DLD1 (cell line): ENCODE results near the gene CDYL.

Source experiments
- in situ Hi-C: cut with HindIII; loops from 2 replicates; pipeline ENCODE4 v1.10.0; 2017; ENCODE audit warnings: low sequenced_read_pairs

CDYL gene

DNA sequence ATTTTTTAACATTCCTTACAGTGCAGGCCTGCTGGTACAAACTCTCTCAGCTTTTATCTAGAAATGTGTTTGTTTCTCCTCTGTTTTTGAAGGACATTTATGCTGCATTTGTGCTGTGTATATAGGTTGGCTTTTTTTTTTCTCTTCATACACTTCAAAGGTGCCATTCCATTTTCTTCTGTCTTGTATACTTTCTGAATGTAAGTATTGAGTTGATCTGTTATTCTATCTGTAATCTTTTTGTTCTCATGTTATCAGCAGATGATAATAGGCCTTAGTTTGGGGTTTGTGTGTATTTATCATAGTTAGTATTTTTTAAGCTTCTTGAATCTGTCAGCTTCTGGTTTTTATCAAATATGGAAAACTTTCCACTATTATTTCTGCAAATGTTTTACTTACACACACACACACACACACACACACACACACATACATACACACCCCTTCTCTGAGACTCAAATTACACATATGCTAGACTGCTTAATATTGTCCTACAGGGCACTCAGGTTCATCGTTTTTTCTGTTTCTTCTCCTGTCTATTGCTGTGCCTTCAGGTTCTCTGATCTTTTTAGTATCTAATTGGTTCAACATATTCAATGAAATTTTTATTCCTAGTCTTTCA lies 153.0 kb downstream of the CDYL start:
- in situ Hi-C loops = no loop called here

DNA sequence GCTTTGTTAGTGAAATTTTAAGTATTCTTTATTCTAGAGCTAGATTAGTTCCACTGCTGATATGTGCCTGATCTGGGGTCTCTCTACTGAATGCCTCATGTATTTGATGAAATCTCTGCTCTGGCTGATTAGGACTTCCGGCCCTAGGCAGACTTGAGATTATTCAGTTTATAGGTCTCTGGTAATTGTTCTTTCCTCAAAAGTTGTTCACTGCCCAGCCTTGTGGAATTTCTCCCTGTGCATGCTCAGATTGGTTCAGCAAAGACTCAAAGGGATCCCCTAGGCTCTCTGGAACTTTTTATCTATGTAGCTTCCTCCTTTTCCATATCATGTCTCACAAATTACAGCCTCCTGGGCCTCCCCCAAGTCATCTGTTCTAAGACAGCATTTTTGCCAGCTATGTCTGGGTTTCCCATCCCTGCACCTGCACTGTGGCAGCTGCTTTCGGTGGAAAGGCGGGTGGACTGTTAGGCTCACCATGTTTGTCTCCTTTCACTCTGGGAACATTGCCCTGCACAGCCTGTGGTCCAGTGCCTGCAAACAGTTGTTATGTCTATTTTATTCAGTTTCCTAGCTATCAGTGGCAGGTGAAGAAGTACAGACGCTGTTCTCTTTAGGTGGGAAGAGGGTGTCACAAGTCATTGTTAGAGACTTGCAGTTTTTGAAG lies 154.0 kb downstream of the CDYL start:
- in situ Hi-C loops = no loop called here

GRCh38 chr6:4931530-4932227 lies 155.5 kb downstream of the CDYL start:
- in situ Hi-C loops = no loop called here

DNA sequence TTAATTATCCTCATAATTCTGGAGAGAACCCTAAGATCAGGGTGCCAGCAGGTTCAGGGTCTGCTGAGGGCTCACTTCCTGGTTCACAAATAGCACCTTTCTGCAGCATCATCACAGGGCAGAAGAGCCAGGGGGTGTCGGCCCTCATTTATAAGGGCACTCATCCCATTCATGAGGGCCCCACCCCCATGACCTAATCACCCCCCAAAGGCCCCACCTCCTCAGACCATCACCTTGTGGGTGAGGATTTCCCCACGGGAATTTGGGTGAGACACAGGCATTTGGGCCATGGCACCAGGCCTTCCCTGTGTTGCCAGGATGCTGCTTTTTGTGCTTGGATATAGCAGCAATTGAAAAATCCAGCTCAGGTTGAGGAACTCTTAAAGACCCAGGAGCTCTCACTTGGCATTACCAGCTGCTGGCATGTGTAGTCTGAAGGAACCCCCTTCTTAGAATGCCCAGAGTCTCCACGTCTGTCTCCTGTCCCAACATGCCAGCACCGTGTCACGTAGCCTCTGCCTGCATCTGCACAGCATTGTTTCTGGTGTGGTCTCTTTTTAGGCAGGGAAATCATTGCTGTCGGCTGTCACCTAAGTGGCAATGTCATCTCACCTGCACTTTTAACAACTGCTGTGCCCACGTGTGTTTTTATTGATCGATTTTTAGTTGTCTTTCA lies 156.2 kb downstream of the CDYL start:
- in situ Hi-C loops = no loop called here

GRCh38 chr6:4935486-4935885 lies 159.3 kb downstream of the CDYL start:
- in situ Hi-C loops = no loop called here

GRCh38 chr6:4935975-4936680 lies 159.9 kb downstream of the CDYL start:
- in situ Hi-C loops = no loop called here

DNA sequence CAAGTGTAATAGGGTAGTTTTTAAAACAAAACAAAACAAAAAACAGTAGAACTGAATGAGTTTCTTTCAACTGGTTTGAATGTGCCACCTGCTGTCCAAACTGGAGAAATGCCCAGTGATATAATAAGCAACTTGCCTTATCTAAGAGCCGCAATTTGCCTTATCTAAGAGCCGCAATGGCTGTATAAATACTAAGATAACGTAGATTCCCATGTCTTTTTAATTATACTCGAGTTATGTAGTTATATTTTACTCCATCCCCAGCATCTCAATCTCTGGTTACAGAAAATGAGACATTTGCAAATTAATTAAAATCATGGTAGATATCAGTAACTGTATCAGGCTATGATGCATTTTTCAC lies 160.5 kb downstream of the CDYL start:
- in situ Hi-C loops = no loop called here

DNA sequence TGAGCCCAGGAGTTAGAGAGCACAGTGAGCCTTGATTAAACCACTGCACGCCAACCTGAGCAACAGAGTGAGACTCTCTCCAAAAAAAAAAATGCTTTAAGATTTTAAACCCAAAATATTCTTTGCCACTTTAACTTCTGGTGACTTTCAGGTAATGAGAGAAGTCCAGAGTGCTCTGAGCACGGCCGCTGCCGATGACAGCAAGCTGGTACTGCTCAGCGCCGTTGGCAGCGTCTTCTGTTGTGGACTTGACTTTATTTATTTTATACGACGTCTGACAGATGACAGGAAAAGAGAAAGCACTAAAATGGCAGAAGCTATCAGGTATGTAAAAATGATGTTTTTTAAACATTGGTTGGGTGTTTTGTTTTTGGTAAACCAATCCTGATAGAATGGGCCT lies 161.2 kb downstream of the CDYL start:
- in situ Hi-C loops = no loop called here

DNA sequence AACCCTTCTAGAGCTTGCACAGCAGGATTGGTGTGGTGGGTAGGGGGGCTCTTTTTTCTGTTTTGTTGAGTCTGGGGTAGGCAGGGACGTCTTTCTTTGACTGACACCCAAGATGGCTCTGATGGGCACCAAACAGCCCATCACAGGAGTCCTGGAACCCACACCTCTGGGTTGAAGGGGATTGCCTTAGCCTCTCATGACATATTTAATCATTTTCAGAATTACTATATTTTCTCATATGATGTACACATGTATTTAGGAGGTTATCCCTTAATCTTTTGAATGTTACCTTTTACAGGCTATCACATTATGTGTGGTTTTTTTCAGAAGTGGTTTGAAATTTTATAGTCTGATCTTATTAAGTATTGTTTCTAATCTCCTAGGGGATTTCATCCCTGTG lies 163.0 kb downstream of the CDYL start:
- in situ Hi-C loops = no loop called here

DNA sequence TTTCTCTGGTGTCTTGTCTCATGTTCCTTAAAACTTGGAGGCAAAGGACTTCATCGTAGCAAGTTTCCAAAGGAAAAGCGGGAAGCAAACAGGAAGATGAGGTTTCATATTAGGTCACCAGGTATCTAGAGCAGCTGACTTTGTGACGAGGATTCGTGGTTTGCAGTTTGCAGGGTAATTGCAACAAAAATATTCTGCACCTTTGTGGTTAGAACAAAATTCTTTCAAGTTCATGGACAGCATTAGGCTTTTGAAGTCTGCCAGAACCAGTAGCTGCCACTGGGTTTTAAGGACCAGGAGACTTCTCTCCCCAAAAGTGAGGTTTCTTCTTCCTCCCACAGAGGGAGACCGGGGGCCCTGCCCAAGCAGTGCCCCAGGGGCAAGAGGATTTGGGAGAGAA lies 164.2 kb downstream of the CDYL start:
- in situ Hi-C loops = no loop called here

DNA sequence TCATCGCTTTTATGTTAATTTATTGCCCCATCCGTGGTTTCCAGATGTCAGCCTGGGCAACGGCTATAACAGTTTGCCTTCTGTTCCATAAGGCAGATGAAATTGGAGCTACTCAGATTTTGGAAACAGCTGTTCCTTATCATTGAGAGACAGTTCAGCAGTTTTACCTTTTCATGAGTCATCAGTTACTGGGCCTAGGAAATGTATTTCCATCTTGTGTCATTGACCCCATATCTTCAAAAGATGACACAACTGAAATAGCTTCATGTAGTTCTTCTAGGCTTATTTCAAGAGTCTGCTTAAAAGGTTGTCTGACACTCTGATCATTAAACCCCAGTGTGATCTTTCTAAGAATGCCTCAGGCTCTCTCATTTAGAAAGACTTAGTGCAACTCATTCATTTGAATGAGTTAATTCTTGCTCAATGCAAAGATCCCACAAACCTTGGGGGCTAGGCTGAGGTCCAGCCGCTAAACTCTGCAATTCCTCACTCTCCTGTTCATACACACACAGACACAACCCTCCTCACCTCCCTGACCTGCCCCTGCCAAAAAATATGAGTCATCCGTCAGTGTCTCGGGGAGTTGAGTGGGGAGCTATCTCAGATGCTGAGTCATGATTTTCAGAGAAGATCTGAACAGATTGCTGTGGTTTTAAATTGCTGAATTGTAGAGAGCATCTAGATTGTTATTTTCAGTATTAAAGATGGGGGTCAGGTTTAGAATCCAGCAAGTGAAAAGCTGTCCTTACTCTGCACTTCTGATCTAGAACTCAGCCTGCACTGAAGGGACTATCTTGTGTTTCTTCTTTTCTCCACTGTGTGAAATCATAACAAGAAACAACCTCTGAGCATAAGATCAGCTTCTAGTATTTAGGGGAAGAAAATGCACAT lies 165.8 kb downstream of the CDYL start:
- in situ Hi-C loops = no loop called here

GRCh38 chr6:4942673-4943009 lies 166.4 kb downstream of the CDYL start:
- in situ Hi-C loops = no loop called here

DNA sequence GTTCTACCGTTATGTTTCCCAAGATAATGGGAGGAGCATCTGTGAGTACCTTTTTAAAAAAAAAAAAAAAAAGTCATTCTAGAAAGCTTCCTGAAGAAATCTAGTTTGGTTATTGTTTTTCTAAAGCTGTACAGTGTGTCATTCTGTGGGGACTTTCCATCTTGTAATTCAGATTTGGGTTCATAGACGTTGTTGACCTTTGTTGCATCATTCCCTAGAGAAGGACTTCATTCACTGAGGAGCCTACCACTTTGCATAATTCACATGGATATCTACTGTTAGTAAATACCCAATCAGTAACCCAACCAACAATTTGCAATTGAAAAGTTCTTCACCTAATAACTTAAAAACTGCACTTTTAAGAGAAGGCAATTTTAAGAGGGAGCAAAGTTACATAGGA lies 167.5 kb downstream of the CDYL start:
- in situ Hi-C loops = no loop called here

GRCh38 chr6:4944325-4944724 lies 168.1 kb downstream of the CDYL start:
- in situ Hi-C loops = no loop called here

- in situ Hi-C loops = no loop called here
Observed at GRCh38 chr6:4946521-4946920, 170.3 kb downstream of the CDYL start.

GRCh38 chr6:4947716-4948115 lies 171.5 kb downstream of the CDYL start:
- in situ Hi-C loops = no loop called here

- in situ Hi-C loops = no loop called here
Observed at GRCh38 chr6:4948781-4949450, 172.7 kb downstream of the CDYL start.

GRCh38 chr6:4950076-4950475 lies 173.9 kb downstream of the CDYL start:
- in situ Hi-C loops = no loop called here

DNA sequence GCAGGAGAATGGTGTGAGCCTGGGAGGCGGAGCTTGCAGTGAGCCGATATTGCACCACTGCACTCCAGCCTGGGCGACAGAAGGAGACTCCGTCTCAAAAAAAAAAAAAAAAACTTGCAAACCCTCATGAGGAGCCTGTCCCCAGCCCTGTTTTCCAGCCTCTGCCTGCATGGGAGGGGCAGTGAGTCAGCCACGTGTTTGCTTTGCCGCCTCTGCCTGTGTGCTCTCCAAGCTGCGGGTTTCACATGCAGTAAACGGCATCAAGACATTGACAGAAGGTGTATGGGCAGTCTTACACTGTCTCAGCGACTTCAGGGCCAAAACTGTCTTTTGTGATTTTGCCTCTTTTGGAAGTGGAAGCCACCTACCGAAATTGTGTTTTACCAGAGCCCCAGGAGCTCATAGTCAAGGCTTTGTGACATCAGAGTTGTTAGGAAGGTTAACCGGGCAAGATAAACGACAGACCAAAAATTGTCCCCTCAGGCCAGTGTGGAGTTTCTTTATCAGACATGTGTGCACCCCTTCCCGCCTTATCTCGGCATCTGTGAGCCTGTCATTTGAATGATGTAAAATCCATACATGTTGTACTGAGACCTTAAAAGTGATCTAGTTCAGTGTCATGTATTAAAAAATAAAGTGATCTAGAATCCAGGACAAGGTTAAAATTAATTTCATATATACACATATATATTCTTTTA lies 174.8 kb downstream of the CDYL start:
- in situ Hi-C loops = no loop called here
